H1 (cell line): Measurements from ENCODE around the gene THAP7. TPM values are rescaled to one million over a fixed set of nuclear protein-coding genes. Genes with fewer than 3 reads are reported as not detected.

Experiments used
- CTCF ChIA-PET: fragments of 300-600 bp; sonication (Branson Sonifier 250); formaldehyde crosslinking; loops from one replicate; lab custom pipeline; 2021; ENCODE audit not compliant: partially characterized antibody; lab: Charles Lee
- POLR2A ChIA-PET: fragments of 300-600 bp; sonication (Branson Sonifier 250); formaldehyde crosslinking; loops from one replicate; lab custom pipeline; 2021; ENCODE audit warnings: inconsistent platforms; ENCODE audit not compliant: partially characterized antibody; lab: Charles Lee
- DNase-seq, 2 experiments: peaks; one replicate each; pipeline versions ENCODE4 v3.0.0 to v3.0.0-alpha.2; 2010 to 2022; ENCODE audit warnings: low spot score in 2 of 2, low read depth in 1 of 2, mixed read lengths in 1 of 2
- FAIRE-seq: peaks from 2 replicates; lab custom pipeline; 2011; peaks lifted over from hg19 to GRCh38; lab: Jason Lieb, UNC
- H2AFZ ChIP-seq: 2 replicates; pipeline ENCODE4 v1.8.1; 2012; ENCODE audit warnings: low read length, inconsistent platforms
- H2AK5ac ChIP-seq: 2 replicates; pipeline ENCODE4 v1.6.1; 2013; ENCODE audit warnings: low read depth, low read length
- H2BK120ac ChIP-seq: replicated peaks from 2 replicates; pipeline ENCODE3; 2013; ENCODE audit warnings: low read depth, low read length, inconsistent platforms
- H2BK12ac ChIP-seq: 2 replicates; pipeline ENCODE4 v1.6.1; 2013; ENCODE audit warnings: low read depth, low read length
- H2BK15ac ChIP-seq: 2 replicates; pipeline ENCODE4 v1.6.1; 2013; ENCODE audit warnings: low read length
- H2BK20ac ChIP-seq: 2 replicates; pipeline ENCODE4 v1.6.1; 2013; ENCODE audit warnings: low read length
- H2BK5ac ChIP-seq: 2 replicates; pipeline ENCODE4 v1.6.1; 2013; ENCODE audit warnings: low read depth, low read length
- H3K14ac ChIP-seq: 2 replicates; pipeline ENCODE4 v1.6.1; 2013; ENCODE audit warnings: inconsistent platforms; ENCODE audit not compliant: insufficient read length
- H3K18ac ChIP-seq: 2 replicates; pipeline ENCODE4 v1.6.1; 2013; ENCODE audit warnings: low read length; ENCODE audit errors: extremely low read depth
- H3K23ac ChIP-seq: 2 replicates; pipeline ENCODE4 v1.6.1; 2013; ENCODE audit warnings: inconsistent platforms; ENCODE audit not compliant: insufficient read length
- H3K23me2 ChIP-seq: 2 replicates; pipeline ENCODE4 v1.6.1; 2013; ENCODE audit warnings: low read depth, low read length
- H3K27ac ChIP-seq: 2 replicates; pipeline ENCODE4 v1.6.1; 2011; ENCODE audit warnings: low read depth, low read length, inconsistent platforms
- H3K27me3 ChIP-seq, 4 experiments: replicated peaks in 1 of 4; 1 replicate in 1 of 4; 2 replicates in 3 of 4; pipeline versions ENCODE4 v1.6.1 to v1.8.1; 2011 to 2013; ENCODE audit warnings: low read length in 3 of 4, mild to moderate bottlenecking in 3 of 4, inconsistent platforms in 2 of 4, mixed read lengths in 2 of 4, moderate library complexity in 1 of 4; ENCODE audit not compliant: control insufficient read depth in 3 of 4, insufficient read depth in 3 of 4; ENCODE audit errors: extremely low read depth in 1 of 4
- H3K36me3 ChIP-seq, 4 experiments: 2 replicates each; pipeline versions ENCODE4 v1.6.1 to v1.8.1; 2011 to 2013; ENCODE audit warnings: mild to moderate bottlenecking in 4 of 4, low read length in 3 of 4, moderate library complexity in 2 of 4, control low read depth in 1 of 4, inconsistent platforms in 1 of 4; ENCODE audit not compliant: insufficient read depth in 4 of 4, control insufficient read depth in 2 of 4
- H3K4ac ChIP-seq: replicated peaks from 2 replicates; pipeline ENCODE3; 2013; ENCODE audit warnings: low read length, low read depth, mixed read lengths, inconsistent platforms; ENCODE audit not compliant: insufficient read length
- H3K4me1 ChIP-seq, 4 experiments: replicated peaks in 1 of 4; 1 replicate in 1 of 4; 2 replicates in 3 of 4; pipeline versions ENCODE4 v1.6.1 to v1.8.1; 2011 to 2013; ENCODE audit warnings: low read length in 3 of 4, inconsistent platforms in 2 of 4, mixed read lengths in 1 of 4; ENCODE audit not compliant: insufficient read depth in 4 of 4, control insufficient read depth in 3 of 4
- H3K4me2 ChIP-seq, 2 experiments: 2 replicates each; pipeline versions ENCODE4 v1.6.1 to v1.8.1; 2011 to 2013; ENCODE audit warnings: low read depth in 2 of 2, low read length in 2 of 2, control low read depth in 1 of 2, inconsistent platforms in 1 of 2, mild to moderate bottlenecking in 1 of 2; ENCODE audit not compliant: insufficient read depth in 1 of 2
- H3K4me3 ChIP-seq, 4 experiments: fragments of 200-600, 300-600 bp in 1 of 4; sonication (generic), shearing (Covaris generic), sonication (Bioruptor Twin) in 1 of 4; 2 replicates each; pipeline versions ENCODE4 v1.5.1 to v1.8.1; 2011 to 2016; ENCODE audit warnings: low read length in 4 of 4, low read depth in 3 of 4, control low read depth in 2 of 4, inconsistent platforms in 2 of 4, mild to moderate bottlenecking in 2 of 4, mixed read lengths in 1 of 4, moderate library complexity in 1 of 4; ENCODE audit not compliant: insufficient read depth in 2 of 4; ENCODE audit errors: extremely low read depth in 1 of 4
- H3K56ac ChIP-seq: replicated peaks from 2 replicates; pipeline ENCODE3; 2013; ENCODE audit warnings: low read depth, mild to moderate bottlenecking, mixed read lengths, low read length, inconsistent platforms; ENCODE audit not compliant: insufficient read length
- H3K79me1 ChIP-seq: 2 replicates; pipeline ENCODE4 v1.6.1; 2013; ENCODE audit warnings: low read depth, low read length, control low read depth
- H3K79me2 ChIP-seq, 2 experiments: 2 replicates each; pipeline versions ENCODE4 v1.6.1 to v1.8.1; 2012 to 2013; ENCODE audit warnings: low read length in 2 of 2, mild to moderate bottlenecking in 2 of 2, inconsistent platforms in 1 of 2; ENCODE audit not compliant: insufficient read depth in 2 of 2, control insufficient read depth in 1 of 2
- H3K9ac ChIP-seq, 4 experiments: replicated peaks in 1 of 4; 1 replicate in 1 of 4; 2 replicates in 3 of 4; pipeline versions ENCODE4 v1.6.1 to v1.8.1; 2011 to 2013; ENCODE audit warnings: low read depth in 3 of 4, low read length in 3 of 4, control low read depth in 2 of 4, mild to moderate bottlenecking in 2 of 4, moderate library complexity in 2 of 4, inconsistent platforms in 1 of 4; ENCODE audit errors: extremely low read depth in 1 of 4
- H3K9me3 ChIP-seq, 2 experiments: 2 replicates each; pipeline versions ENCODE4 v1.6.1 to v1.8.1; 2012 to 2013; ENCODE audit warnings: mild to moderate bottlenecking in 2 of 2, moderate library complexity in 2 of 2, control low read depth in 1 of 2, inconsistent platforms in 1 of 2, low read depth in 1 of 2, low read length in 1 of 2, mixed read lengths in 1 of 2; ENCODE audit not compliant: insufficient read depth in 2 of 2
- H4K20me1 ChIP-seq, 2 experiments: replicated peaks in 1 of 2; 2 replicates each; pipeline versions ENCODE3 to v1.8.1; 2011 to 2013; ENCODE audit warnings: inconsistent platforms in 2 of 2, low read length in 2 of 2, mild to moderate bottlenecking in 1 of 2; ENCODE audit not compliant: insufficient read depth in 2 of 2, control insufficient read depth in 1 of 2
- H4K5ac ChIP-seq: 2 replicates; pipeline ENCODE4 v1.6.1; 2013; ENCODE audit warnings: low read length, low read depth, mixed read lengths, inconsistent platforms; ENCODE audit not compliant: insufficient read length
- H4K8ac ChIP-seq: 2 replicates; pipeline ENCODE4 v1.8.0; 2013; ENCODE audit warnings: mild to moderate bottlenecking, moderate library complexity, low read length, inconsistent platforms; ENCODE audit not compliant: insufficient read depth; ENCODE audit errors: extremely low read depth
- H4K91ac ChIP-seq: replicated peaks from 2 replicates; pipeline ENCODE3; 2013; ENCODE audit warnings: low read length, mixed read lengths, inconsistent platforms; ENCODE audit not compliant: insufficient read length
- SP4 ChIP-seq: IDR thresholded peaks from 2 replicates; pipeline ENCODE4 v1.6.1; 2012; ENCODE audit warnings: low read length, inconsistent platforms
- WGBS, 2 experiments: shearing (Covaris generic) in 1 of 2; methylation state at CpG; one replicate each; pipeline versions ENCODE4 v1.1.6 to v1.1.7; 2013 to 2015; ENCODE audit warnings: low lambda C conversion rate in 2 of 2, mixed read lengths in 2 of 2, inconsistent platforms in 1 of 2, low coverage in 1 of 2, missing lambda C conversion rate in 1 of 2; ENCODE audit not compliant: insufficient replicate concordance in 2 of 2, insufficient coverage in 1 of 2, insufficient read length in 1 of 2; ENCODE audit errors: extremely low coverage in 1 of 2, missing lambda C conversion rate in 1 of 2; 5-methylcytosine and 5-hydroxymethylcytosine counted together
- polyA plus RNA-seq, 7 experiments: library from polyadenylated mRNA; depleted of rRNA in 3 of 7; stranded (reverse) in 5 of 7; unstranded in 2 of 7; fragments of >200 nt in 5 of 7; fragments of 200-250 nt in 2 of 7; gene quantifications; 1 replicate in 5 of 7; 2 replicates in 1 of 7; 4 replicates in 1 of 7; pipeline versions ENCODE4 v1.2.1 to v1.2.3, GENCODE V29; 2011 to 2013; ENCODE audit warnings: missing spikeins in 2 of 7, mixed read lengths in 2 of 7
- total RNA-seq: library from RNA; stranded (reverse); fragmentation: NEBNext Ultra II Directional; extraction: Animal tissue kit (Norgen Biotek cat#: 25700); gene quantifications from 2 replicates; pipeline ENCODE4 v1.2.1, GENCODE V29; 2021
- TF ChIP-seq, protein P1 (sequence below): IDR thresholded peaks from 2 replicates; pipeline ENCODE4 v1.6.1; 2012; ENCODE audit warnings: inconsistent platforms

Gene THAP7
- total and polyA plus RNA-seq, 2 of the 8 experiments (the other 6 are each of a cell fraction or from before 2014, with no cell fraction given): 16.9 to 32.5 TPM

DNA sequence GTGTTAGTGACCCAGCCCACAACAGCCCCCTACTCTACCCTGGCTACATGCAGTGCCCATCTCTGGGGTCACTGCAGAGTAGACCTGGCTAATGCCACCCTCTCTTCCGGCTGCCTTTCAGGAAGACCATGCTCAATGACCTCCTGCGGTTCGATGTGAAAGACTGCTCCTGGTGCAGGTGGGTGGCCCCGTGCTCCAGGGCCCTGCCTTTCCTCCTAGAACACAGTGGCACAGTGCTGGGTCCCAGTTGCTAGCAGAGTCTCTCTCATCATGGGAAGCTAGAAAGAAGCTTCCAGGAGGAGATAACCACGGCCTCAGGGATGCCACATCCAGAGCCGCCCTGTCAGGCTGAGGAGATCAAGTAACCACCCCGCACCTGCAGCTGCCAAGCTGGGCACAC is 16.2 kb downstream of the THAP7 start:
- no peak for FAIRE-seq
- CTCF ChIA-PET: interaction anchor here (0.7 to 1.4 kb wide), 2 partner anchors 15 kb away, joined by 3 read pairs; no protein-coding TSS in a partner anchor
- POLR2A ChIA-PET: no interaction called here

More for the DNA sequence above, 16.2 kb downstream of the THAP7 start:
- no peak for DNase-seq
- Histone ChIP-seq H3K4me3 (no peak overlapping the region), H3K4me1 (peaks cover 0 to 13% (median 3%) of the 10 kb centered on the region in 4 experiments; a peak in 4 of 7 replicates), H4K91ac (no peak overlapping the region), H4K5ac (no peak overlapping the region), H2BK12ac (no peak overlapping the region), H3K79me1 (no peaks in the 10 kb centered on the region), H2BK5ac (no peak overlapping the region), H3K23ac (no peak overlapping the region), H2AK5ac (no peak overlapping the region), H3K27ac (no peak overlapping the region), H4K20me1 (peaks cover 0 to 5% of the 10 kb centered on the region in 2 experiments), H4K8ac (no peak overlapping the region), H3K23me2 (peaks cover 7% of the 10 kb centered on the region), H2BK120ac (no peak overlapping the region), H2BK15ac (no peak overlapping the region), H3K4ac (no peak overlapping the region), H3K9me3 (no peaks in the 10 kb centered on the region), H3K79me2 (no peaks in the 10 kb centered on the region), H3K27me3 (peaks cover 0 to 2% (median 1%) of the 10 kb centered on the region in 4 experiments; a peak in 5 of 7 replicates), H3K36me3 (no peaks in the 10 kb centered on the region; a peak in 1 of 8 replicates), H3K18ac (no peak overlapping the region), H3K4me2 (no peak overlapping the region), H2AFZ (no peak overlapping the region), H2BK20ac (no peak overlapping the region), H3K9ac (no peak overlapping the region), H3K56ac (no peak overlapping the region), H3K14ac (no peak overlapping the region)
- 83% methylated on average over 7 of the region's 7 CpGs; no CpG with 5 or more reads in 1 of the 2 experiments for WGBS, 2 experiments
- TF ChIP-seq, protein P1, sequence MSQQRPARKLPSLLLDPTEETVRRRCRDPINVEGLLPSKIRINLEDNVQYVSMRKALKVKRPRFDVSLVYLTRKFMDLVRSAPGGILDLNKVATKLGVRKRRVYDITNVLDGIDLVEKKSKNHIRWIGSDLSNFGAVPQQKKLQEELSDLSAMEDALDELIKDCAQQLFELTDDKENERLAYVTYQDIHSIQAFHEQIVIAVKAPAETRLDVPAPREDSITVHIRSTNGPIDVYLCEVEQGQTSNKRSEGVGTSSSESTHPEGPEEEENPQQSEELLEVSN: no peak
- TF ChIP-seq SP4: no peak
